A549 (cell line): ENCODE measurements around the gene DSC2.

Experiments
- CBX8 ChIP-seq: fragments of 200-600 bp; sonication (generic); IDR thresholded peaks from 2 replicates; pipeline ENCODE4 v1.6.1; 2016
- CHD2 ChIP-seq: fragments of 150-350 bp; IDR thresholded peaks from 2 replicates; pipeline ENCODE4 v1.6.1; 2014; ENCODE audit warnings: low read length; ENCODE audit not compliant: partially characterized antibody
- GATA3 ChIP-seq: IDR thresholded peaks from 2 replicates; pipeline ENCODE4 v1.6.1; 2012; ENCODE audit warnings: borderline replicate concordance
- POLR2A ChIP-seq: IDR thresholded peaks from 2 replicates; pipeline ENCODE4 v1.6.1; 2012; ENCODE audit warnings: mild to moderate bottlenecking, low read length
- POLR2AphosphoS2 ChIP-seq: conservative IDR thresholded peaks from 2 replicates; pipeline ENCODE4 v1.6.1; 2012; ENCODE audit warnings: low read length, improper control_type of control experiment, inconsistent platforms
- RARB ChIP-seq: fragments of 250-450 bp; sonication (Bioruptor Pico); IDR thresholded peaks from 2 replicates; pipeline ENCODE4 v1.8.0; 2021; ENCODE audit warnings: mild to moderate bottlenecking, moderate library complexity
- RCOR1 ChIP-seq: fragments of 150-350 bp; IDR thresholded peaks from 2 replicates; pipeline ENCODE4 v1.6.1; 2014; ENCODE audit warnings: antibody characterized with exemption, low read length, low read depth
- REST ChIP-seq: fragments of 200-600 bp; sonication (generic); IDR thresholded peaks from 2 replicates; pipeline ENCODE4 v1.6.1; 2016; ENCODE audit warnings: antibody characterized with exemption, mild to moderate bottlenecking, moderate library complexity
- RFX5 ChIP-seq: fragments of 450-650 bp; IDR thresholded peaks from 2 replicates; pipeline ENCODE4 v1.7.1; 2014; ENCODE audit warnings: antibody characterized with exemption, mild to moderate bottlenecking, moderate library complexity
- USF2 ChIP-seq: fragments of 450-650 bp; IDR thresholded peaks from 2 replicates; pipeline ENCODE4 v1.6.1; 2014; ENCODE audit warnings: antibody characterized with exemption
- TF ChIP-seq, protein P1 (sequence below): fragments of >200 bp; sonication (Bioruptor Twin); formaldehyde crosslinking; IDR thresholded peaks from 3 replicates; pipeline ENCODE4 v1.5.1; 2016
- TF ChIP-seq, protein P2 (sequence below): IDR thresholded peaks from 2 replicates; pipeline ENCODE4 v1.6.1; 2012
- TF ChIP-seq, protein P3 (sequence below): fragments of 150-350 bp; IDR thresholded peaks from 2 replicates; pipeline ENCODE4 v1.6.1; 2014; ENCODE audit warnings: low read depth, mild to moderate bottlenecking, low read length

DNA sequence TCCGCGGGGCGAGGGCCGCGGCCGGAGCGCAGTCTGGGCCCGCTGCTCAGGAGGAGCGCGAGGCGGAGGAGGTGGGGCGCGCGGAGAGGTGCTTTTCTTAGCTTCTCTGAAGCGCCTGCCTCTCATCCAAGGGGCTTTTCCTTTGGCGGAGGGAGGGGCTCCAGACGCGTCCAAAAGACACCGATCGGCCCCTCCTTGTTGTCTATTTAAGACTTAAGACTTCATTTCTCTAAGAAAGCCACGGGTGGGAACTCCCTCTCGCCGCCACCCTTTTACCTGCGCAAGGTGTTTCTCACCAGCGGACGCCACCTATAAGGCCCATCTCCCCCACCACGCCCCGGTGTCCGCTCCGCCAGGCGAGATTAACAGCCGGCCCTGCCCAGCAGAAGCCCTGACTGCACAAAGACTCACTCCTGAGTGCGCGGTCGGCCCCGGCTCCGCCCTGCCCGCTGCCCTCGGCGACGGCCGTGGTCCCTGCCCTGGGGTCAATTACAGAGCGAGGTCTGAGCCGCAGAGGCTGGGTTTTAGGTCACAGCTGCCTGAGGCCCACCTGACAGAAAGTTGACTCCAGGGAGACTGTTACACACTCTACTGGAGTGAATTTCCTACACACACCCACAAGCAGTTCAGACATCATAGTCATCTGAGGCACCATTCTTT, at the start of gene DSC2:
- no peak for TF ChIP-seq USF2
- no peak for TF ChIP-seq REST
- TF ChIP-seq, protein P1, sequence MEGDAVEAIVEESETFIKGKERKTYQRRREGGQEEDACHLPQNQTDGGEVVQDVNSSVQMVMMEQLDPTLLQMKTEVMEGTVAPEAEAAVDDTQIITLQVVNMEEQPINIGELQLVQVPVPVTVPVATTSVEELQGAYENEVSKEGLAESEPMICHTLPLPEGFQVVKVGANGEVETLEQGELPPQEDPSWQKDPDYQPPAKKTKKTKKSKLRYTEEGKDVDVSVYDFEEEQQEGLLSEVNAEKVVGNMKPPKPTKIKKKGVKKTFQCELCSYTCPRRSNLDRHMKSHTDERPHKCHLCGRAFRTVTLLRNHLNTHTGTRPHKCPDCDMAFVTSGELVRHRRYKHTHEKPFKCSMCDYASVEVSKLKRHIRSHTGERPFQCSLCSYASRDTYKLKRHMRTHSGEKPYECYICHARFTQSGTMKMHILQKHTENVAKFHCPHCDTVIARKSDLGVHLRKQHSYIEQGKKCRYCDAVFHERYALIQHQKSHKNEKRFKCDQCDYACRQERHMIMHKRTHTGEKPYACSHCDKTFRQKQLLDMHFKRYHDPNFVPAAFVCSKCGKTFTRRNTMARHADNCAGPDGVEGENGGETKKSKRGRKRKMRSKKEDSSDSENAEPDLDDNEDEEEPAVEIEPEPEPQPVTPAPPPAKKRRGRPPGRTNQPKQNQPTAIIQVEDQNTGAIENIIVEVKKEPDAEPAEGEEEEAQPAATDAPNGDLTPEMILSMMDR, result 0 out of 3 replicates have a peak, but pooled peaks have one; percentile 3
- TF ChIP-seq CBX8, result no peak
- TF ChIP-seq, protein P2, sequence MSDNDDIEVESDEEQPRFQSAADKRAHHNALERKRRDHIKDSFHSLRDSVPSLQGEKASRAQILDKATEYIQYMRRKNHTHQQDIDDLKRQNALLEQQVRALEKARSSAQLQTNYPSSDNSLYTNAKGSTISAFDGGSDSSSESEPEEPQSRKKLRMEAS, result no peak
- TF ChIP-seq RCOR1, result no peak
- no peak for TF ChIP-seq POLR2A
- TF ChIP-seq, protein P3, sequence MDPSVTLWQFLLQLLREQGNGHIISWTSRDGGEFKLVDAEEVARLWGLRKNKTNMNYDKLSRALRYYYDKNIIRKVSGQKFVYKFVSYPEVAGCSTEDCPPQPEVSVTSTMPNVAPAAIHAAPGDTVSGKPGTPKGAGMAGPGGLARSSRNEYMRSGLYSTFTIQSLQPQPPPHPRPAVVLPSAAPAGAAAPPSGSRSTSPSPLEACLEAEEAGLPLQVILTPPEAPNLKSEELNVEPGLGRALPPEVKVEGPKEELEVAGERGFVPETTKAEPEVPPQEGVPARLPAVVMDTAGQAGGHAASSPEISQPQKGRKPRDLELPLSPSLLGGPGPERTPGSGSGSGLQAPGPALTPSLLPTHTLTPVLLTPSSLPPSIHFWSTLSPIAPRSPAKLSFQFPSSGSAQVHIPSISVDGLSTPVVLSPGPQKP, result no peak
- no peak for TF ChIP-seq RARB (CRISPR knock-in tag)
- no peak for TF ChIP-seq GATA3
- no peak for TF ChIP-seq POLR2AphosphoS2
- no peak for TF ChIP-seq RFX5
- no peak for TF ChIP-seq CHD2
